ENCODE measurements around the gene SLC23A1. TPM values are rescaled to one million over a fixed set of nuclear protein-coding genes. Genes with fewer than 3 reads are reported as not detected.
A peak's percentile ranks its signal among the peaks of the same experiment; 100 is the strongest.

SLC23A1 gene
- total RNA-seq, 1 experiment from 2014 or later = not detected

DNA sequence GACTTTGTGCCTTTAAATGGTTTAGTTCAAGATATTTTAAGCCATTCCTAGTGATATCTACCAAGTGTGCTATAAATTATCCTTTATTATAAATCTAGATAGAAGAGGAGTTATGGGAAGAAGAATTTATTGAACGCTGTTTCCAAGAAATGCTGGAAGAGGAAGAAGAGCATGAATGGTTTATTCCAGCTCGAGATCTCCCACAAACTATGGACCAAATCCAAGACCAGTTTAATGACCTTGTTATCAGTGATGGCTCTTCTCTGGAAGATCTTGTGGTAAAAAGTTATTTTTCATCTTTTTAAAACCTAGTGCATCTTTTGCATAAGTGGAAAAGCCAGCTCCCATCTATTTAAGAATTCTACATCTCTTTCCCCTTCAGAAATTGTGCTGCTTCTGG is 18.6 kb downstream of the SLC23A1 start:
- ChIA-PET CTCF (no interaction called here), POLR2A (ENCODE audit: low non-redundant PET) (no interaction called here)
- no peak for DNase-seq (ENCODE audit: low spot score)
- intact Hi-C loops (cut with micrococcal nuclease; ENCODE audit: unreplicated experiment) = no loop called here
- no peaks in the 10 kb centered on the region for H3K27me3 ChIP-seq (replicated peaks; ENCODE audit: insufficient read depth, low read depth, low read length, poor library complexity)
- H3K4me3 ChIP-seq (ENCODE audit: low read depth, low read length, poor library complexity, severe bottlenecking) = no peak overlapping the region
- H3K4me1 ChIP-seq (ENCODE audit: insufficient read depth, low read length, poor library complexity, severe bottlenecking) = no peaks in the 10 kb centered on the region
- TF ChIP-seq EZH2 (IDR thresholded peaks at IDR 0.05; ENCODE audit: borderline replicate concordance, low read depth, low read length, poor library complexity, severe bottlenecking) (no peak), CTCF (conservative IDR thresholded peaks at IDR 0.05; ENCODE audit: low read depth, low read length) (no peak)
- no peaks in the 10 kb centered on the region for H3K9me3 ChIP-seq (ENCODE audit: low read depth, low read length, poor library complexity, severe bottlenecking)
- peaks cover 58% of the 10 kb centered on the region for H3K36me3 ChIP-seq (ENCODE audit: insufficient read depth, low read length, poor library complexity, severe bottlenecking)
- BruUV-seq (replicated peaks) = TSS peak; percentile 16
- no peak overlapping the region for H3K27ac ChIP-seq (ENCODE audit: low read depth, low read length, poor library complexity, severe bottlenecking)

- Histone ChIP-seq H3K9me3 (ENCODE audit: low read depth, low read length, poor library complexity, severe bottlenecking) (no peaks in the 10 kb centered on the region), H3K36me3 (ENCODE audit: insufficient read depth, low read length, poor library complexity, severe bottlenecking) (peaks cover 52% of the 10 kb centered on the region), H3K4me1 (ENCODE audit: insufficient read depth, low read length, poor library complexity, severe bottlenecking) (no peaks in the 10 kb centered on the region), H3K27me3 (replicated peaks; ENCODE audit: insufficient read depth, low read depth, low read length, poor library complexity) (no peaks in the 10 kb centered on the region), H3K4me3 (ENCODE audit: low read depth, low read length, poor library complexity, severe bottlenecking) (no peak overlapping the region), H3K27ac (ENCODE audit: low read depth, low read length, poor library complexity, severe bottlenecking) (no peak overlapping the region)
- ChIA-PET CTCF (no interaction called here), POLR2A (ENCODE audit: low non-redundant PET) (no interaction called here)
- intact Hi-C loops (cut with micrococcal nuclease; ENCODE audit: unreplicated experiment) = no loop called here
- no peak for DNase-seq (ENCODE audit: low spot score)
- TF ChIP-seq EZH2 (IDR thresholded peaks at IDR 0.05; ENCODE audit: borderline replicate concordance, low read depth, low read length, poor library complexity, severe bottlenecking) = no peak
- TF ChIP-seq CTCF (conservative IDR thresholded peaks at IDR 0.05; ENCODE audit: low read depth, low read length) = no peak
- BruUV-seq (replicated peaks) = no TSS peak
Measured at GRCh38 chr5:139363937-139364336, 19.2 kb downstream of the SLC23A1 start.

DNA sequence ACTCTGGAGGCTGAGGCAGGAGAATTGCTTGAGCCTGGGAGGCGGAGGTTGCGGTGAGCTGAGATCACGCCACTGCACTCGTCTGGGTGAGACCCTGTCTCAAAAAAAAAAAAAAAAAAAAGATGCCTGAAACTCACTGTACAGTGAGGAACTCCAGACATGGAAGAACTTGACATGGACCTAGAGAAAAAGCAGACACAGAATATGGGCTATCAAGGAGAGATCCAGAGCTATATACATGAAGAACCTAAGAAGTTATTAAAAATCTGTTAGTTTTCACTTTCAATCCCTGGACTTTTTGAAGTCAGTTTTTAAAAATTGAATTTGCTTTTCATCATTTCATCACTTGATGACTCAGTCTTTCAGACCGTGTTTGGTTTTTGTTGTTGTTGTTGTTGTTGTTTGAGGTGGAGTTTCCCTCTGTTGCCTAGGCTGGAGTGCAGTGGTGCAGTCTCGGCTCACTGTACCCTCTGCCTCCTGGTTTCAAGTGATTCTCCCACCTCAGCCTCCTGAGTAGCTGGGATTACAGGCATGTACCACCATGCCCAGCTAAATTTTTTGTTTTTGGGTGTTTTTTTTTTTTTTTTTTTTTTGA is 21.2 kb downstream of the SLC23A1 start:
- no TSS peak for BruUV-seq (replicated peaks)
- H3K4me3 ChIP-seq (ENCODE audit: low read depth, low read length, poor library complexity, severe bottlenecking) = no peak overlapping the region
- ChIA-PET POLR2A (ENCODE audit: low non-redundant PET) (interaction anchor here (0.6 to 0.7 kb wide), 3 partner anchors 10 to 600 kb away, joined by 4 to 13 read pairs (median 8); partner anchors contain the start of gene PAIP2), CTCF (no interaction called here)
- intact Hi-C loops (cut with micrococcal nuclease; ENCODE audit: unreplicated experiment) = no loop called here
- no peak overlapping the region for H3K27ac ChIP-seq (ENCODE audit: low read depth, low read length, poor library complexity, severe bottlenecking)
- TF ChIP-seq CTCF (conservative IDR thresholded peaks at IDR 0.05; ENCODE audit: low read depth, low read length) = no peak
- DNase-seq (ENCODE audit: low spot score) = no peak
- no peaks in the 10 kb centered on the region for H3K27me3 ChIP-seq (replicated peaks; ENCODE audit: insufficient read depth, low read depth, low read length, poor library complexity)
- no peaks in the 10 kb centered on the region for H3K4me1 ChIP-seq (ENCODE audit: insufficient read depth, low read length, poor library complexity, severe bottlenecking)
- H3K9me3 ChIP-seq (ENCODE audit: low read depth, low read length, poor library complexity, severe bottlenecking) = no peaks in the 10 kb centered on the region
- H3K36me3 ChIP-seq (ENCODE audit: insufficient read depth, low read length, poor library complexity, severe bottlenecking) = peaks cover 44% of the 10 kb centered on the region

Measured in A673 (cell line).